ENCODE results near the gene PJA2. TPM values are rescaled to one million over a fixed set of nuclear protein-coding genes. Genes with fewer than 3 reads are reported as not detected.

PJA2 gene
- polyA plus RNA-seq, 2 of the 4 experiments (the other 2 are of a cell fraction) = 24.9 to 56.5 TPM

DNA sequence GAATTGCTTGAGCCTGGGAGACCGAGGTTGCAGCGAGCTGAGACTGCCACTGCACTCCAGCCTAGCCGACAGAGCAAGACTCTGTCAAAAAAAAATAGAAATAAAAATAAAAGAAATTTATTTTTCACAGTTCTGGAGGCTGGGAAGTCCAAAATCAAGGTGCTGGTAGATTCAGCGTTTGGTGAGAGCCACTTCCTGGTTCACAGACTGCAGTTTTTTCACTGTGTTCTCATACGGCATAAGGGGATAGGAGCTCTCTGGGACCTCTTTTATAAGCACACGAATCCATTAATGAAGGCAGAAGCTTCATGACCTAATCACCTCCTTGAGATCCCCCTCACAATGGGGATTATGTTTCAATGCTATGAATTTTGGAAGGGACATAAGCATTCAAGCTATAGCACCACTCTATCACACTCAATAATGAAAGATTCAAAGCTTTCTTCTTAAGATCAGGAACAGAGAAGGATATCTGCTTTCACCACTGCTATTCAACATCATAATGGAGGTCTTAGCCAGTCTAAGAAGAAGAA, 5.3 kb downstream of the PJA2 start:
- ChIA-PET CTCF (no interaction called here), POLR2A (no interaction called here)
- peaks cover 25% of the 10 kb centered on the region for H3K4me1 ChIP-seq
- no peak overlapping the region for H3K4me3 ChIP-seq
- DNase-seq (ENCODE audit: low read depth in 1 of 2, low spot score in 1 of 2) (no peak), FAIRE-seq (no peak), ATAC-seq (no peak)
- 79% methylated on average over 6 of the region's 6 CpGs for WGBS (ENCODE audit: missing lambda C conversion rate)
- no peak overlapping the region for H3K4me2 ChIP-seq
- H3K27ac ChIP-seq = no peak overlapping the region
- TF ChIP-seq, protein P1, sequence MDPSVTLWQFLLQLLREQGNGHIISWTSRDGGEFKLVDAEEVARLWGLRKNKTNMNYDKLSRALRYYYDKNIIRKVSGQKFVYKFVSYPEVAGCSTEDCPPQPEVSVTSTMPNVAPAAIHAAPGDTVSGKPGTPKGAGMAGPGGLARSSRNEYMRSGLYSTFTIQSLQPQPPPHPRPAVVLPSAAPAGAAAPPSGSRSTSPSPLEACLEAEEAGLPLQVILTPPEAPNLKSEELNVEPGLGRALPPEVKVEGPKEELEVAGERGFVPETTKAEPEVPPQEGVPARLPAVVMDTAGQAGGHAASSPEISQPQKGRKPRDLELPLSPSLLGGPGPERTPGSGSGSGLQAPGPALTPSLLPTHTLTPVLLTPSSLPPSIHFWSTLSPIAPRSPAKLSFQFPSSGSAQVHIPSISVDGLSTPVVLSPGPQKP (IDR thresholded peaks at IDR 0.05; ENCODE audit: low read depth, low read length) = no peak
- TF ChIP-seq HOXB13 (CRISPR knock-in tag; IDR thresholded peaks at IDR 0.05; ENCODE audit: low read depth) (no peak), CHD2 (IDR thresholded peaks at IDR 0.05; ENCODE audit: low read length, partially characterized antibody) (no peak), HOXA7 (CRISPR knock-in tag; IDR thresholded peaks at IDR 0.05) (no peak), NR3C1 (IDR thresholded peaks at IDR 0.05) (no peak), RNF2 (IDR thresholded peaks at IDR 0.05; ENCODE audit: borderline replicate concordance, low read depth) (no peak)
- TF ChIP-seq, protein P2, sequence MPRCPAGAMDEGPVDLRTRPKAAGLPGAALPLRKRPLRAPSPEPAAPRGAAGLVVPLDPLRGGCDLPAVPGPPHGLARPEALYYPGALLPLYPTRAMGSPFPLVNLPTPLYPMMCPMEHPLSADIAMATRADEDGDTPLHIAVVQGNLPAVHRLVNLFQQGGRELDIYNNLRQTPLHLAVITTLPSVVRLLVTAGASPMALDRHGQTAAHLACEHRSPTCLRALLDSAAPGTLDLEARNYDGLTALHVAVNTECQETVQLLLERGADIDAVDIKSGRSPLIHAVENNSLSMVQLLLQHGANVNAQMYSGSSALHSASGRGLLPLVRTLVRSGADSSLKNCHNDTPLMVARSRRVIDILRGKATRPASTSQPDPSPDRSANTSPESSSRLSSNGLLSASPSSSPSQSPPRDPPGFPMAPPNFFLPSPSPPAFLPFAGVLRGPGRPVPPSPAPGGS (IDR thresholded peaks at IDR 0.05) = no peak
- TF ChIP-seq, protein P3, sequence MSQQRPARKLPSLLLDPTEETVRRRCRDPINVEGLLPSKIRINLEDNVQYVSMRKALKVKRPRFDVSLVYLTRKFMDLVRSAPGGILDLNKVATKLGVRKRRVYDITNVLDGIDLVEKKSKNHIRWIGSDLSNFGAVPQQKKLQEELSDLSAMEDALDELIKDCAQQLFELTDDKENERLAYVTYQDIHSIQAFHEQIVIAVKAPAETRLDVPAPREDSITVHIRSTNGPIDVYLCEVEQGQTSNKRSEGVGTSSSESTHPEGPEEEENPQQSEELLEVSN (IDR thresholded peaks at IDR 0.05; ENCODE audit: borderline replicate concordance, low read depth) = no peak
- no peaks in the 10 kb centered on the region for H3K9me3 ChIP-seq

DNA sequence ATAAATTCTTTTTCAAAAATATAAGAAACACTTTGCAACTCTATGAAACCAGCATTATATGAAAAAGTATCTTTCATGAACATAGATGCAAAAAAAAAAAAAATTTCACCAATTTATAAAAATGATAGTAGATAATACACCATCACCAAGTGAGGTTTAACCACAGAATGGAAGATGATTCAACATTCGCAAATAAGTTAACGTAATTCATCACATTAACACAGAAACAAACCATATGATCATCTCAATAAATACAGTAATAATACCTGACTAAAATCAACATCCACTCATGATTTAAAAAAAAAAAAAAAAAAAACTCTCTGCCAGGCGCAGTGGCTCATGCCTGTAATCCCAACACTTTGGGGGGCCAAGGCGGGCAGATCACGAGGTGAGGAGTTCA, 6.3 kb downstream of the PJA2 start:
- FAIRE-seq (no peak), ATAC-seq (no peak), DNase-seq (ENCODE audit: low read depth in 1 of 2, low spot score in 1 of 2) (no peak)
- no peak overlapping the region for H3K4me3 ChIP-seq
- WGBS (ENCODE audit: missing lambda C conversion rate) = 91% methylated on average over 5 of the region's 5 CpGs
- no peak for TF ChIP-seq MAZ (IDR thresholded peaks at IDR 0.05; ENCODE audit: borderline replicate concordance, low read depth, low read length)
- POLR2A ChIA-PET = no interaction called here
- H3K9me3 ChIP-seq = no peaks in the 10 kb centered on the region
- H3K27ac ChIP-seq = no peak overlapping the region
- CTCF ChIA-PET = no interaction called here
- no peak overlapping the region for H3K4me2 ChIP-seq
- peaks cover 25% of the 10 kb centered on the region for H3K4me1 ChIP-seq

DNA sequence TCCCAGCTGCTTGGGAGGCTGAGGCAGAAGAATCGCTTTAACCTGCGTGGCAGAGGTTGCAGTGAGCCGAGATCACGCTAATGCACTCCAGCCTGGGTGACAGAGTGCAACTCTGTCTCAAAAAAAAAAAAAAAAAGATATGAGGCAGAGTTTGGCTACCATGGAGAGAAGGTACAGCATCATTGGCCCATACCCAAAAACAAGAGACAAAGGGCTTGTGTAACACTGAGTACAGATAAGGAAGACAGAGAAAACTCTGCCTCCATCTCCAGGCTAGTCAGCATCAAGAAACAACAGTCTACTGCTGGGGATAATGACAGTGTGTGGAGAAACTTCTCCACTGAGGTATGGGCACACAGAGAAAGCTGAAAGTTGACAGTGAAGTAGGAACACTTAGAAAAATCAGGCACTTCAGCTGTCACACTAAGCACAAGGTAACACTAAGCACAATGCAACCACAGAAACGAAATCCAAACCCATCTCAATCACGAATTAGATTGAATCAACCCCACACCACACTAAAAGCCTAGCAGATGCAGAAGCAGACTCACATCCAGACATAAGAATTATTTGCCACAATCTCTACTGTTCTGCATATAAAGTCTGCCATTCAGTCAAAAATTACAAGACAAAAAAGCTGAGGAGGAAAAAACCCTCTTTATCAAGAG, 10.5 kb downstream of the PJA2 start:
- no peaks in the 10 kb centered on the region for H3K9me3 ChIP-seq
- TF ChIP-seq SREBF2 (IDR thresholded peaks at IDR 0.05) (no peak), TP53 (CRISPR knock-in tag; IDR thresholded peaks at IDR 0.05) (no peak), MYC (IDR thresholded peaks at IDR 0.05; ENCODE audit: borderline replicate concordance, low read length) (no peak), ZFP36 (IDR thresholded peaks at IDR 0.05; ENCODE audit: borderline replicate concordance, partially characterized antibody) (no peak), HOXB5 (CRISPR knock-in tag; IDR thresholded peaks at IDR 0.05) (no peak), TFCP2L1 (CRISPR knock-in tag; IDR thresholded peaks at IDR 0.05) (no peak), JUNB (IDR thresholded peaks at IDR 0.05) (no peak), JUN (IDR thresholded peaks at IDR 0.05) (no peak)
- TF ChIP-seq, protein P2 (IDR thresholded peaks at IDR 0.05) = no peak
- TF ChIP-seq, protein P4, sequence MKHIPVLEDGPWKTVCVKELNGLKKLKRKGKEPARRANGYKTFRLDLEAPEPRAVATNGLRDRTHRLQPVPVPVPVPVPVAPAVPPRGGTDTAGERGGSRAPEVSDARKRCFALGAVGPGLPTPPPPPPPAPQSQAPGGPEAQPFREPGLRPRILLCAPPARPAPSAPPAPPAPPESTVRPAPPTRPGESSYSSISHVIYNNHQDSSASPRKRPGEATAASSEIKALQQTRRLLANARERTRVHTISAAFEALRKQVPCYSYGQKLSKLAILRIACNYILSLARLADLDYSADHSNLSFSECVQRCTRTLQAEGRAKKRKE (CRISPR knock-in tag; IDR thresholded peaks at IDR 0.05; ENCODE audit: low read depth) = no peak
- TF ChIP-seq, protein P5, sequence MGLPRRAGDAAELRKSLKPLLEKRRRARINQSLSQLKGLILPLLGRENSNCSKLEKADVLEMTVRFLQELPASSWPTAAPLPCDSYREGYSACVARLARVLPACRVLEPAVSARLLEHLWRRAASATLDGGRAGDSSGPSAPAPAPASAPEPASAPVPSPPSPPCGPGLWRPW (IDR thresholded peaks at IDR 0.05) = no peak
- no peaks in the 10 kb centered on the region for H3K4me1 ChIP-seq
- no peak for DNase-seq (ENCODE audit: low read depth in 1 of 2, low spot score in 1 of 2)
- no peak for FAIRE-seq
- POLR2A ChIA-PET = no interaction called here
- no peak overlapping the region for H3K4me2 ChIP-seq
- H3K27ac ChIP-seq = no peak overlapping the region
- 97% methylated on average over 6 of the region's 6 CpGs for WGBS (ENCODE audit: missing lambda C conversion rate)
- CTCF ChIA-PET = interaction anchor here (0.6 to 1.3 kb wide), 2 partner anchors 13 to 14 kb away, joined by 3 read pairs; no protein-coding TSS in a partner anchor
- no peak overlapping the region for H3K4me3 ChIP-seq
- no peak for ATAC-seq
